Endothelial cell of umbilical vein (primary cell): Measurements from ENCODE around the gene CALN1.

Experiments used
- FOS ChIP-seq: IDR thresholded peaks from 2 replicates; pipeline ENCODE4 v1.6.1; 2011; ENCODE audit warnings: mild to moderate bottlenecking, low read length, moderate library complexity, borderline replicate concordance; ENCODE audit not compliant: insufficient read depth
- JUN ChIP-seq: IDR thresholded peaks from 2 replicates; pipeline ENCODE4 v1.6.1; 2011; ENCODE audit warnings: borderline replicate concordance, low read depth; ENCODE audit not compliant: insufficient read length, insufficient read depth
- POLR2A ChIP-seq: IDR thresholded peaks from 2 replicates; pipeline ENCODE4 v1.6.1; 2012; ENCODE audit warnings: low read depth, mild to moderate bottlenecking, control low read depth, low read length
- POLR2AphosphoS5 ChIP-seq: IDR thresholded peaks from 2 replicates; pipeline ENCODE4 v1.6.1; 2012; ENCODE audit warnings: low read depth, mild to moderate bottlenecking, control low read depth, low read length, moderate library complexity; ENCODE audit not compliant: insufficient read depth
- TF ChIP-seq, protein P1 (sequence below), 2 donors: IDR thresholded peaks; 1 replicate in 1 of 2; 2 replicates in 1 of 2; pipeline ENCODE4 v1.5.1; 2011; ENCODE audit warnings: low read length in 2 of 2, mild to moderate bottlenecking in 2 of 2, moderate library complexity in 2 of 2, control low read depth in 1 of 2, inconsistent platforms in 1 of 2, low read depth in 1 of 2; ENCODE audit not compliant: insufficient read depth in 1 of 2; ENCODE audit errors: extremely low read depth in 1 of 2

DNA sequence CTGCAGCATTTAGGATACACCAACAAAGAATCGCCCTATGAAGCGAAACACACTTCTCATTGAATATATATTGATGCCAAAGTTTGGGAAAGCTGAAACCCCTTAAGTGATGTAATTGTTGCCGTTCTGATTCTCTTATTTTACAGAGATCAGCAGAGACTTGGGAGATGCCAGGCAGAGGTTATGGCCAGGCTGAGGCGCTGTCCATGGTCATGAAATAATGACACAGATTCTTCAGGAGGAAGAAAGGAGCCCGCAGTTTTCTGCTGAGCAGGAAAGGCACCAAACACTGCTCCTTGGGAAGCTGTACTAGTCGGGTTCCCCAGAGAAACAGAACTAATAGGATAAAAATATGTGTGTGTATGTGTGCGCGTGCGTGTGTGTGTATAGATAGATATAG lies 566.0 kb downstream of the CALN1 start:
- no peak for TF ChIP-seq FOS
- TF ChIP-seq, protein P1, sequence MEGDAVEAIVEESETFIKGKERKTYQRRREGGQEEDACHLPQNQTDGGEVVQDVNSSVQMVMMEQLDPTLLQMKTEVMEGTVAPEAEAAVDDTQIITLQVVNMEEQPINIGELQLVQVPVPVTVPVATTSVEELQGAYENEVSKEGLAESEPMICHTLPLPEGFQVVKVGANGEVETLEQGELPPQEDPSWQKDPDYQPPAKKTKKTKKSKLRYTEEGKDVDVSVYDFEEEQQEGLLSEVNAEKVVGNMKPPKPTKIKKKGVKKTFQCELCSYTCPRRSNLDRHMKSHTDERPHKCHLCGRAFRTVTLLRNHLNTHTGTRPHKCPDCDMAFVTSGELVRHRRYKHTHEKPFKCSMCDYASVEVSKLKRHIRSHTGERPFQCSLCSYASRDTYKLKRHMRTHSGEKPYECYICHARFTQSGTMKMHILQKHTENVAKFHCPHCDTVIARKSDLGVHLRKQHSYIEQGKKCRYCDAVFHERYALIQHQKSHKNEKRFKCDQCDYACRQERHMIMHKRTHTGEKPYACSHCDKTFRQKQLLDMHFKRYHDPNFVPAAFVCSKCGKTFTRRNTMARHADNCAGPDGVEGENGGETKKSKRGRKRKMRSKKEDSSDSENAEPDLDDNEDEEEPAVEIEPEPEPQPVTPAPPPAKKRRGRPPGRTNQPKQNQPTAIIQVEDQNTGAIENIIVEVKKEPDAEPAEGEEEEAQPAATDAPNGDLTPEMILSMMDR (IDR thresholded peaks at IDR 0.05; ENCODE audit: extremely low read depth in 1 of 2, insufficient read depth in 1 of 2, low read depth in 1 of 2, low read length in 2 of 2) = no peak
- TF ChIP-seq POLR2A = no peak
- TF ChIP-seq POLR2AphosphoS5 = no peak
- TF ChIP-seq JUN = no peak
